ENCODE measurements around the gene USP5.

Gene USP5

GRCh38 chr12:6914246-6914946, 62.4 kb downstream of the USP5 start, which contains the start of gene ENO2:
TSS of gene ENO2 (plus strand) at chr12:6914580. CDS start at chr12:6915833, 1,253 bp downstream.
- DNase-seq (ENCODE audit: low read depth, low spot score), result no peak

GRCh38 chr12:6914947-6915788, 63.2 kb downstream of the USP5 start:
- peak; percentile 79 for DNase-seq (ENCODE audit: low read depth, low spot score)

- DNase-seq (ENCODE audit: low read depth, low spot score), result no peak
These were observed 63.9 kb downstream of the USP5 start for GRCh38 chr12:6915789-6916285.

All from ELF-1 (cell line).